Left lobe of liver (tissue), 2 donors: ENCODE data around the gene TBC1D1. TPM values are rescaled to one million over a fixed set of nuclear protein-coding genes. Genes with fewer than 3 reads are reported as not detected.
"Not testable (repeated sequence)": the region's sequence is repeated elsewhere in the genome, so short reads cannot be mapped to it uniquely, and the experiment has no call there.

Source experiments
- ATAC-seq: fragments of 200-7000 bp; cut with Tn5 transposase; one replicate; pipeline ENCODE4 v1.9.1; 2020; ENCODE audit warnings: mild to moderate bottlenecking, moderate library complexity
- DNase-seq: peaks from one replicate; pipeline ENCODE4 v3.0.0-alpha.2; 2020; ENCODE audit warnings: low spot score
- total RNA-seq: library from RNA; stranded (reverse); gene quantifications from one replicate; pipeline ENCODE4 v1.2.1, GENCODE V29; 2021
- donor health status: DM: no; HTN: no; CAD: no; lungs with moderate emphysema.
- donor health status: DM: no; HTN: yes; CAD: no.

The TBC1D1 gene
- total RNA-seq, 1 donor from 2014 or later, result 28.0 TPM

GRCh38 chr4:37960679-37961450, 70.0 kb downstream of the TBC1D1 start:
- DNase-seq (no peak), ATAC-seq (no peak)

- no peak for ATAC-seq
Observed at GRCh38 chr4:37964734-37965457, 74.0 kb downstream of the TBC1D1 start.

GRCh38 chr4:37966044-37966443, 75.2 kb downstream of the TBC1D1 start:
- ATAC-seq (peak; percentile 66), DNase-seq (no peak)

More at GRCh38 chr4:37964734-37965457, 74.0 kb downstream of the TBC1D1 start:
- no peak for DNase-seq

DNA sequence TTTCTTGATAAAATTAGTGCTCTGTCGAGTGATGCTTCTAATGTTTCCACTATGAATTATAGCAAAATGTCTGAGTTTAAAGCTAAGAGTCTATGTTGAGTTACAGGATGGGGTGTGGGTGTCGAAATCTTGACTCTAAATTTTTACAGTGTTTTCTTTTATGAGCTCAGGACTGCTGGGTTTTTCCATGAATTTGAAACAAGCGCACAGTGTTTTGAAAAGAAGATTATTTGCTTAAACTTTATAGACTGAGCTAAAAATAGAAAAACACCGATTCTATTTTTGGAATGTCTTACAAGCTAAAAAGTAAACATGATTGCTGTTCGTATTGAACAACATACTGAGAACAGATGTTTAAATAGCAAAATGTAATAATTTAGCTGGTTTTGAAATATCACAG, 76.9 kb downstream of the TBC1D1 start:
- no peak for ATAC-seq
- no peak for DNase-seq

- no peak for DNase-seq
- ATAC-seq, result no peak
Observed at GRCh38 chr4:37968747-37969146, 77.9 kb downstream of the TBC1D1 start.

GRCh38 chr4:37970702-37971101, 79.8 kb downstream of the TBC1D1 start:
- peak; percentile 81 for ATAC-seq
- peak; percentile 51 for DNase-seq

DNA sequence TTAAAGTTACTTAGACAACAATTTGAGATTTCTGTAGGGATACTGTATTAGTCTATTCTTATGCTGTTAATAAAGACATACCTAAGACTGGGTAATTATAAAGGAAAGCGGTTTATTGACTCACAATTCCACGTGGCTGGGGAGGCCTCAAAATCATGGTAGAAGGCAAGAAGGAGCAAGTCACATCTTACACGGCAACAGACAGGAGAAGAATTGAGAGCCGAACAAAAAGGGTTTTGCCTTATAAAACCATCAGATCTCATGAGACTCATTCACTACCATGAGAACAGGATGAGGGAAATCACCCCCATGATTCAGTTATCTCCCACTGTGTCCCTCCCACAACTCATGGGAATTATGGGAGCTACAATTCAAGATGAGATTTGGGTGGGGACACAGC, 80.3 kb downstream of the TBC1D1 start:
- ATAC-seq, result no peak

GRCh38 chr4:37973441-37973840, 82.6 kb downstream of the TBC1D1 start:
- no peak for DNase-seq
- no peak for ATAC-seq

More for the DNA sequence above, 80.3 kb downstream of the TBC1D1 start:
- DNase-seq, result no peak

DNA sequence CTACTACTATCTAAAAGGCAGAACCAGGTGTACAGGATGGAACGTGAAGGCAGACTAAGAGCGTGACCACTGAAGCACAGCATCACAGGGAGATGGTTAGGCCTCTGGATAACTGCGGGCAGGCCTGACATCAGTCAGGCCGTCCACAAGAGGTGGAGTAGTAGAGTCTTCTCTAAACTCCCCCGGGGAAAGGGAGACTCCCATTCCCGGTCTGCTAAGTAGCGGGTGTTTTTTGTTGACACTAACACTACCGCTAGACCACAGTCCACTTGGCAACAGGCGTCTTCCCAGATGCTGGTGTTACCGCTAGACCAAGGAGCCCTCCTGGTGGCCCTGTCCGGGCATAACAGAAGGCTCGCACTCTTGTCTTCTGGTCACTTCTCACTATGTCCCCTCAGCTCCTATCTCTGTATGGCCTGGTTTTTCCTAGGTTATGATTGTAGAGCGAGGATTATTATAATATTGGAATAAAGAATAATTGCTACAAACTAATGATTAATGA, 84.5 kb downstream of the TBC1D1 start:
- ATAC-seq, result not testable (repeated sequence)
- peak; percentile 81 for DNase-seq

DNA sequence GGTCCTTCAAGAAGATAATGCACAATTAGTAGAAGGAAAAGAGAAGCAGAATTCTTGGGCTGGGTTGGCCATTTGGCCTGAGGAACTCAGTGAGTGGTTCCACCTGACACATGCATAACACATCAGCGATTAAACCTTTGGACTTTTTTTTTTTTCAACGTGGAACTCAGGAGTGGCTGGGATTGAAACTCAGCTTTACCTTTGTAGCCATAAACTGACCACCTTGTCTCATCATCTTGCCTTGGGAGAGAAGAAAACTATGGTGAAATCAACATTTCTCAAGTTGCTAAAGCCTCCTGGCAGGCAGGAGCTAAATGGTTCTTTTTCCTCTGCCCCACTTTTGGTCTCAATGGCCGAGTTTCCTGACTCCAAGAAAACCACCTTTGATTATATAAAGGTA, 85.6 kb downstream of the TBC1D1 start:
- no peak for DNase-seq
- peak; percentile 56 for ATAC-seq

GRCh38 chr4:37976991-37977470, 86.1 kb downstream of the TBC1D1 start:
- ATAC-seq (peak; percentile 85), DNase-seq (peak; percentile 82)

DNA sequence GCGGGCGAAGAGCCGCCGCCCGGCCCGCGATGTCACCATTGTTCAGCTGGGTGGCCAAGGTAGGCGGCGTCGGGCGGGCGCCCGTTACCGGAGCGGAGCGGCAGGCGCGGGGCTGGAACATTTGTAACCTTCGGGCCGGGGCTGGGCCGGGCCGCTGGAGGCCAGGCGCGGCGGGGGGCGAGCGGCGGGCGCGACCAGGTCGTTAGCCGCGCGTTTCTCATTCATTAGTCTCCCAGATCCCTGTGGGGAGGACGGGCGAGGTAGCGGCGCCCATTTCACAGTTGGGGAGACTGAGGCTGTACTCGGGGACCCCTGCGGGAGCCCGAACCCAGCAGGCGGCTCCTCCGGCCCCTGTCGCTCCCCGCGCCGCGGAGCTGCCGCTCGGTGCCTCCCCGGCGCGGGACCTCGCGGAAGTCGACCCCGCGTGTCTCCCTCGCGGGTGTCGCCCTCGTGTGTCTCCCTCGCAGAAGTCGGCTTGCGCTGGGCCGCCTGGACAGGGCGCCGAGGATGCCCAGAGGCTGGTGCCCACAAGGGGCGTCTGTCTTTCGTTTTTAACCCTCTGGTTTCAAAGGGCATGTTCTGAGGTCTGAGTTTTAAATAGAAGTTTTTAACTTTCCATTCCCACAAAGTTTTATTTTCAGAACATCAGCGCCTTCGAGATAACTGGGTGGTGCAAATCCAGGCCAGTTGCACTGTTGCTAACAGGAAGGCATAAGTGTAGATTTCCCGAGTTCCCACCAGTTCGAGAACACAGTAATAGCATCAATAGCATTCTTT, 86.8 kb downstream of the TBC1D1 start:
- peak; percentile 81 for ATAC-seq
- DNase-seq, result peak; percentile 78

DNA sequence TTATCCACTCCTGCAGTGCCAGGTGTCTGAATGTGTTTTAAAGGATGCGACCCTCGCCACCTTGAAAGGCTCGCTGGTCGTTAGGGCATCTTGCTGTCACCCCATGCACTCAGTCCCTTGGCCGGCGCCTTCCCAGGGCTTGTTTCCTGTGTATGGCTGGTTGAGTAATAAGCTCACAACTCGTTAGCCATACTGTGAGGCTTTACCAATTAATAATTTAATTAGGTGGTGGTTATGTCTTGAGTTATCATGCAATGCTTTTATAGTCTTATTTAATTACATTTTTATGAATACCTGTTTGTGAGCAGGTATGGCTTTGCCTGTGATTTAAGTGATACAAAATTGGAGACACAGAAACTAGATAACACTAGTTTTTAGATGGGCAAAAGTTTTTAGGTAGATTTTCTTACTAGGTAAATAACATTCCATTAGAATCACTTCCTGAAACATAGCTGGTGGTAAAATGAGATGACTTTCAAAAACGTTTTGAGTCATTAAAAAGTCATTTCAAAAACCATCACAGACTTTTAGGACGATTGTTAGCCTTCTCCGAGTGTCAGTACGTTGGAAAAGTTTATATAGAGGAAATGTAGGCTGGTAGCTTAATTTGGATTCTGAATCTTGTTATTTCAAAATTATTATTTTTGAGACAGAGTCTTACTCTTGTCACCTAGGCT, 87.5 kb downstream of the TBC1D1 start:
- ATAC-seq, result peak; percentile 10
- DNase-seq, result peak; percentile 52

- ATAC-seq (no peak), DNase-seq (no peak)
Observed at GRCh38 chr4:37980246-37980645, 89.4 kb downstream of the TBC1D1 start.

GRCh38 chr4:37981425-37981824, 90.5 kb downstream of the TBC1D1 start:
- ATAC-seq (no peak), DNase-seq (no peak)

DNA sequence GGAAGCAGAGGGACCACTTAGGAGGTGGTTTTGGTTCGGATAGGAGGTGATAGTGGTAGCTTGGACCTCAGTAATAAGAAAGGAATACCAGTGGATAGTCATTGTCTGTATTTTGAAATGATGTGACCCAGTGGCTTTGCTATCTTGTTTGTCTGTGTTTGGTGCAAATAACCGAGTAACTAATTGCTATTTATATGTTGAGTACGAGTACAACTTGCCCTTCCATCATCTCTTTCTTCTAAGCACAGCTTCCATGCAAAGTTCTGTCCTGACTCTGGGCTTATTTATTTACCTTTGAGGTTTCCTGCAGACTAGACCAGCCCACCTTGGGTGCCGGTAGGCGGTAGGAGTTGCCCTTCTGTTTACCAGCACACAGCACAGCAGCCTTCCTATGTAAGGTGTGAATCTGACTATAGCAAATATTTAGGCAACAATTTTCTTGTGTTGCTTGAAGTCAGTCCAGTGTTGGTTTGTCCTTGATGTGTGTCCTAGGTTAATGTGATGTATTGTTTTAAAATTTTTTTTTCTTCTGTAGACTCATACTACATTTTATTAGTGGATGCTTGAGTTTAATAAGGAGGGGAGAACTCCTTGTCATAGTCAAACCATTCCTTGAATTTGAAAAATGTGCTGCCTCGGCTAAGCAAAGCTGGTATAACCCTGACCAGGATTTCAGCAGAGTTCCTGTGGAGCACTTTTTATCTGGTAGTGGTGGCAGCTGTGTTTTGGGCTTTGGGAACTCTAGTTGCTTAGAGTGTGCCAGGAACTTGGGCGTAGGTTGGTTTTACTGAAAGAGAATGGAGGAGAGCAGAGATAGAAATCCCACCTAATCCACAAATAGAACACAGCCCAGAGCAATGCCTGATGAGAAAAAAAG, 91.2 kb downstream of the TBC1D1 start:
- ATAC-seq, result no peak
- no peak for DNase-seq

DNA sequence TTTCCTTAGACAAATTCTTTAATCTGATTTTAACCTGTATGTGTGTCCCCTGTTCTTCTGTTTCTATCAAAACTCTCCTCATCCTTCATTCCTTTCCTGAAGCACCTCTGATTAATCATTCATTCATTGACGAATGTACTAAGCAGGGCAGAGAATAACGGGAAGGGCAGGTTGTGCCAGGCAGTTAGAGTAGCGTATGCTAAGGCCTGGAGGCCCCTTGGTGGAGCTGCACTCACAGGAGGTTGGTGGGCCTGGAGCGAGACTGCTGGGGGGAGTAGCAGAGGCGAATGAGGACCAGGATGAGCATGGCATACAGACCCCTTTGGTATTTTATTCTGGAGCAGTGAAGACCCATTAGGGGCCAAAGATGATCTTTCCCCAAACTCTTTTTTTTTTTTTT, 91.9 kb downstream of the TBC1D1 start:
- DNase-seq (no peak), ATAC-seq (no peak)

DNA sequence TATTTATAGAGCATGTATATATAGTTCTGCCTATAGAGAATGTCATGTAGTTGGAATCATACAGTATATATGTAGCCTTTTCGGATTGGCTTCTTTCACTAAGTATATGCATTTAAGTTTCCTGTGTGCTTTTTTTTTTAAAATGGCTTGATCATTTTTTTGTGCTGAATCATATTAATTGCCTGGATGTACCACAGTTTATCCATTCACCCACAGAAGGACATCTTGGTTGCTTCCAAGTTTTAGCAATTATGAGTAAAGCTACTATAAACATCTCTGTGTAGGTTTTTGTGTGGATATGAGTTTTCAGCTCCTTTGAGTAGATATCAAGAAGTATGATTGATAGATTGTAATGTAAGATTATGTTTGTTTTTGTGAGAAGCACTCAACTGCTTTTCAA, 93.1 kb downstream of the TBC1D1 start:
- DNase-seq, result no peak
- ATAC-seq, result no peak

- DNase-seq (no peak), ATAC-seq (no peak)
Observed at GRCh38 chr4:37985730-37986275, 94.9 kb downstream of the TBC1D1 start.
